Urinary bladder (tissue), 4 donors: ENCODE data around the gene DNAJC12. TPM values are rescaled to one million over a fixed set of nuclear protein-coding genes. Genes with fewer than 3 reads are reported as not detected.
"Not testable (repeated sequence)": the region's sequence is repeated elsewhere in the genome, so short reads cannot be mapped to it uniquely, and the experiment has no call there.

Source experiments
- DNase-seq: peaks from one replicate; pipeline ENCODE4 v3.0.0-alpha.2; 2015; ENCODE audit errors: extremely low spot score
- H3K27ac ChIP-seq: one replicate; pipeline ENCODE4 v1.5.1; 2013; ENCODE audit warnings: low read depth, mild to moderate bottlenecking, moderate library complexity
- H3K36me3 ChIP-seq: one replicate; pipeline ENCODE4 v1.6.1; 2013; ENCODE audit warnings: mild to moderate bottlenecking, moderate library complexity; ENCODE audit not compliant: insufficient read depth
- H3K4me1 ChIP-seq: one replicate; pipeline ENCODE4 v1.6.1; 2013; ENCODE audit warnings: mild to moderate bottlenecking, moderate library complexity; ENCODE audit not compliant: insufficient read depth
- H3K4me3 ChIP-seq: one replicate; pipeline ENCODE4 v1.5.1; 2013; ENCODE audit warnings: low read depth, low read length
- WGBS: extraction: QIAGEN DNeasy Blood & Tissue Kit; methylation state at CpG from one replicate; pipeline ENCODE4 v1.1.7; 2013; 5-methylcytosine and 5-hydroxymethylcytosine counted together
- polyA plus RNA-seq: library from polyadenylated mRNA; stranded (reverse); fragments of 200-250 nt; gene quantifications from one replicate; pipeline ENCODE4 v1.2.3, GENCODE V29; 2013
- total RNA-seq: library from RNA; depleted of rRNA; stranded (reverse); fragments of >200 nt; gene quantifications from one replicate; pipeline ENCODE4 v1.2.3, GENCODE V29; 2014
- donor health status: healthy with polysubstance abuse.
- donor health status: healthy.

Gene DNAJC12
- total and polyA plus RNA-seq, 2 donors = 3.1 to 9.8 TPM

DNA sequence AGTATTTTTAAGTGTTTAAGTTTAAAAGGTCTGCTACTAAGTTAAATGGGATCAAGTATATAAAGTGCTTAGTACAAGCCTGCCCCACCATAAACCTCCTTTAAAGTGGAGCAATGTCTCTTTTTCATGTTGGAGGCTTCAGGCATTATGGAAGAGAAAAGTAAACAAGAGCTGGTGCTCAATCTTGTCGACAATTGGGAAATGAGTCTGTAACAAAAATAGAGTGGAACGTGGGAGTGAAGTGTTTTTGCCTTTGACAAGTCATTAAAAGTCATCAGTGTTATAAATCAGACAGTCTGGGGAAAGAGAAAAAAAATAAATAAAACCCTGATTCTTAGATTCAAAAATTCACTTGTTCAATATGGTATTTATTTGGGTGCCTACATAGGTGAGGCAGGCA, 44.7 kb downstream of the DNAJC12 start:
- 11% methylated on average over 2 of the region's 2 CpGs for WGBS
- Histone ChIP-seq H3K36me3 (no peaks in the 10 kb centered on the region), H3K27ac (no peak overlapping the region), H3K4me1 (no peaks in the 10 kb centered on the region), H3K4me3 (no peak overlapping the region)
- no peak for DNase-seq

DNA sequence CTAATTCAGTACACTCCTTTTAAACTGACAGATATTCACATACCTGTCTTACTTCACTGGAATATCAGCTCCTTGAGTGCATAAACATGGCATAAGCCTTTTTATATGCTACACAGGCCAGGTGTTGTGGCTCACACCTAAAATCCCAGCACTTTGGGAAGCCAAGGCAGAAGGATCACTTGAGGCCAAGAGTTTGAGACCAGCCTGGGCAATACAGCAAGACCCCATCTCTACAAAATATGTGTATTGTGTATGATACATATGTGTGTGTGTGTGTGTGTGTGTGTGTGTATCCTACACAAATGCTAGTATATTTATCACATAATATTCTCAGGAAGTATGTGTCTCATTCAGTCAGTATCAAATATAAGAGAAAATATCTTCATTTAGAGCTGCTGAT, 45.3 kb downstream of the DNAJC12 start:
- H3K27ac ChIP-seq = no peak overlapping the region
- H3K36me3 ChIP-seq = no peaks in the 10 kb centered on the region
- DNase-seq = no peak
- no peak overlapping the region for H3K4me3 ChIP-seq
- no peaks in the 10 kb centered on the region for H3K4me1 ChIP-seq

DNA sequence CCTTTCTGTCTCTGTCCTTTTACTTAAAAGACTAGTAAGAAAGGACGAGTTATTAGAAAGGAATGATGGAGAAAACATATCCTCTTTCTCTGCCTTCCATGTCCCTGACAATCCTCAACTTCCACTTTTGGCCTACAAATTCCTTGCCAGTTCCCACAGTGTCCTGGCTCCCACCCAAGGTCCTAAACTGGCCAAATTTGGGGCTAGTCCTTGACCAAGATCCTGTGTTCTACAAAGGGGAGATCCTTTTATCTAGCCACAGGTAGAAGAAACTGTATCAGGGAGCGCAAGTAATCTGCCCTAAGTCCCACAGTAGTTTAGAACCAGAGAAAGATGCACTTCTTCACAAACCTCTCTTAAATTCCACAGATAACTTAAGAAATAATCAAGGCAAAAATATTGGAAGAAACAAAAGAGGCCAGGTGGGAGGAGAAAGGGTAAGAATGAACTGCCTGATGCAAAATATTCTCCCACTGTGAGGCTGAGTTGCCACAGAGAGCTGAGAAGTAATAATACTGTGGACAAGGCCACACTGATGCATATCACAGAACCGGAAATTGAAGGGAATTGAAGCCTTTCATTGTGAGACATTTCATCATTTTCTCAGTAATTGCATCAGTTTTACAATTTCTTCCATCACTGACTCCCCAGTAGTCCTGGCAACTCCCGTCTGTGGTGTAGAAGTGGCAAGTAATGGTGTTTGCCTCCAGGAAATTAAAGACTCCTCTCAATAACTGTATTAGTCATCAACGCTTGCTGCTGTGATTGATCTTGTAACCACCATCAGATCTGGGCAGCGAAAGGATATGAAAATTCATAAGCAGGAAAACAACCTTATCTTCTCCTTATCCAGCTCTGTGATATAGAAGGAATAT, 47.2 kb downstream of the DNAJC12 start:
- Histone ChIP-seq H3K4me1 (no peaks in the 10 kb centered on the region), H3K36me3 (no peaks in the 10 kb centered on the region), H3K4me3 (no peak overlapping the region), H3K27ac (no peak overlapping the region)
- 75% methylated on average over 6 of the region's 6 CpGs for WGBS
- DNase-seq = no peak

DNA sequence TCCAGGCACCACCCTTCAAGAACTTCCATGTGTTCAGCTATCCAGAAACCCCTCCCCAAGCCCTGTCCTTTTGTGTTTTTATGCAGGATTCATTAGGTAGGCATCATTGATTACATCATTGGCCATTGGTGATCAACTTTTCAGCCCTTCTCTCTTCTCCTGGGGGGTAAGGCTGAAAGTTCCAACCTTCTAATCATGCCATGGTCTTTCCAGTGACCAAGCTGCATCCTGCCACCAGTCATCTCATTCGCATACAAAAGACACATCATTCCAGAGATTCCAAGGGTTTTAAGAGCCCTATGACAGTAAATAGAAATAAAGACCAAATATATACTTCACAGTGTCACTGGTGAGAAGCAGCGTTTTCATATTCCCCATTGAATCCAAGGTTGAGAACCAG, 48.2 kb downstream of the DNAJC12 start:
- no peak for DNase-seq
- Histone ChIP-seq H3K36me3 (no peaks in the 10 kb centered on the region), H3K27ac (no peak overlapping the region), H3K4me3 (no peak overlapping the region), H3K4me1 (no peaks in the 10 kb centered on the region)
- 85% methylated on average over 2 of the region's 2 CpGs for WGBS

DNA sequence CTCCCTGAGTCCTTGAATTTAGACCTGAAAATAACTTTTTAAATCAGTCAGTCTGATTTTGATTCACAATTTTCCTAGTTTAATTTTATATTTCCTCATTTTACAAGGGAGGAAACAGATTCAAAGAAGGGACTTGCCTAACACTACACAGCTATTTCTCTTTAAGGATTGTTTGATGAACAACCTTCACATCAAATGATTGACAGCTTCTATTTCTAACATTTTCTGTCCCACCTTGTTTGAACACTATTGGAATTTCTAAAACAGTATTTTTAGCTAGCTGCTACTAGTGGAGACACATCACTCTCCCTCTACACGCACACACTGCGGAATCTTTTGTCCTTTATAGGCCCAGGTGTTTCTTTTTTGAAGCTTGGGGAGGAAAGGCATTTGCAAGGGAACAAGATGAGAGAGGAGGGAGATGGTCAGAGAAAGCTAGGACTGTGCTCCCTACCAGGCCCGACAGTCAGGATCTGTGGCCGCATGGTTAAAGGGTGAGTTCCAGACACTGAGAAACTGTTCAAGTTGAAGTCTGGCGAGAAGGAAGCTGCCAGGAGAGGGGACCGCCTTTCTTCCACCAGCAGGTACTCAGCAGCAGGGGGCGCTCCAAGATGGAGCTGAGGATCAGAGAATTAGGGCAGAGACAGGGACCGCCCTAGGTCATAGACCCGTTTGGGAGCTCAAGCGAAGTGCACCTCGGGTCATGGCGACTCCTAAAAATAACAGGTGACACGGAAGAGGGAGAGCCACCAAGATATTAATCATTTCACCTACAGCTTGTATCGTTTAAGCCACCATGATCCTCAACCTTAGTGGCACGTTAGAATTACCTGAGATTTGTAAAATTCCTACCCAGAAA, 49.7 kb downstream of the DNAJC12 start:
- H3K27ac ChIP-seq = no peak overlapping the region
- H3K4me3 ChIP-seq = no peak overlapping the region
- no peak for DNase-seq
- no peaks in the 10 kb centered on the region for H3K4me1 ChIP-seq
- 45% methylated on average over 15 of the region's 15 CpGs for WGBS
- H3K36me3 ChIP-seq = no peaks in the 10 kb centered on the region

DNA sequence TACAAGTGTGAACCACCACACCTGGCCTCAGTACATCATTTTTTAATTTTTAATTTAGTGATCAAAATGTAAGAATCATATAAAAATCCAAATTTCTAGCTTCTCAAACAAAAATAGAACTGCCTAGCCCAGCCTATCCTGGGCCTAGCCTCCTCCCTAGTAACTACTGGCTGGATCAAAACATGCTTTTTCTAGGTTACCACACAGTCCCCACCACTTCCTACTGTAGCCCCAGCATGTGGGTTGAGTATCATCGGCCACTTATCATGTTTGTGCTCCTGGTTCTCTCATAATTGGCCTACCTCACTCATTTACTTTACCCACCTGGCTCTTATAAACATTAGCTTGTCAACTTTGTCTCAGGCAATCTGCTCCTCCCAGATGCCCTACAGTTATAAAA, 52.9 kb downstream of the DNAJC12 start:
- no peak for DNase-seq
- Histone ChIP-seq H3K4me3 (no peak overlapping the region), H3K4me1 (no peaks in the 10 kb centered on the region), H3K36me3 (no peaks in the 10 kb centered on the region), H3K27ac (no peak overlapping the region)
- WGBS = 79% methylated on average over 1 of the region's 1 CpG

DNA sequence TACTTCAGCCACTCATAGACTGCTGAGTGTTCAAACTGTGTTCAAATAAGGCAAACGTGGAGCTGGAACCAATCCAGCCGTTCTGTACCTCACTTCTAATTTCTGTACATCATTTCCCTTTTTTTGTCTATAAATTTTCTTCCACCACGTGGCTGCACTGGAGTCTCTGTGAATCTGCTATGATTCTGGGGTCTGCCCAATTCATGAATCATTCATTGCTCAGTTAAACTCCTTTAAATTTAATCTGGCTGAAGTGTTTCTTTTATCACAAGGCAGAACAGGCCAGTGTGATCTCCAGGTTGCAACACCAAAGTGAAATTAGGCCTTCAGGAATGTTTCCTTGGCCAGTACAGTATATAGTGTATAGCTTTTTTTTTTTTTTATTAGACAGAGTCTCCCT, 53.5 kb downstream of the DNAJC12 start:
- no peaks in the 10 kb centered on the region for H3K4me1 ChIP-seq
- no peak overlapping the region for H3K27ac ChIP-seq
- no peak overlapping the region for H3K4me3 ChIP-seq
- 29% methylated on average over 3 of the region's 3 CpGs for WGBS
- no peak for DNase-seq
- no peaks in the 10 kb centered on the region for H3K36me3 ChIP-seq

DNA sequence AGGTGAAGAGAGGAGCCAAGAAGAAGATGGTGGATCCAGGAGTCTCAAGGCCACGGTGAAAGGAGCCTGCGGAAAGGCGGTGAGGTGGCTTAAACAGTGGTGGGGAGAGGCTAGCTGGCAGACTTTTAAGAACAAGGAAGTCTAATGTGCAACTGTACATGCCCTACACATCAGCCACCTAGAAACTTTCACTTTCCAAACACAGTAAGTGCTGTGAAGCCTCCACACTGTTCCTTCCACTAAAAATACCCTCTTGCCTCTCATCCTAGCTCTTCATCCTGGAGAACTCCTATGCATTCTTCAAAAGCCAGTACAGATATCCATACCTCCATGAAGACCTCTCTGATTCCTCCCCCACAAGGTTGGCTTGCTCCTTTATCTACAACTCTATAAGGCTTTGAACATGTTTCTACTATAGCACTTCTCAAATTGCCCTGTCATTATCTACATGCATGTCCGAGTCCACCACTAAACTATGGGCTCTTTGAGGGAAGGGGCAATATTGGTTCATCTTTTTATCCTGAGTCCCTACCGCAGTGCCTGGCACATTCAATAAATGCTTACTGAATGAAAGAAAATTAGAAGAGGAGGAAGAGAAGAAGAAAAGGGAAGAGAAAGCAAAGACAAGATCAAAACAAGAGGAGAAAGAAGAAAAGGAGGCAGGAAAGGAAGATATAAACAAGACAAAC, 54.2 kb downstream of the DNAJC12 start:
- H3K27ac ChIP-seq = no peak overlapping the region
- H3K4me3 ChIP-seq = no peak overlapping the region
- no peak for DNase-seq
- H3K4me1 ChIP-seq = no peaks in the 10 kb centered on the region
- H3K36me3 ChIP-seq = no peaks in the 10 kb centered on the region
- 89% methylated on average over 5 of the region's 5 CpGs for WGBS

DNA sequence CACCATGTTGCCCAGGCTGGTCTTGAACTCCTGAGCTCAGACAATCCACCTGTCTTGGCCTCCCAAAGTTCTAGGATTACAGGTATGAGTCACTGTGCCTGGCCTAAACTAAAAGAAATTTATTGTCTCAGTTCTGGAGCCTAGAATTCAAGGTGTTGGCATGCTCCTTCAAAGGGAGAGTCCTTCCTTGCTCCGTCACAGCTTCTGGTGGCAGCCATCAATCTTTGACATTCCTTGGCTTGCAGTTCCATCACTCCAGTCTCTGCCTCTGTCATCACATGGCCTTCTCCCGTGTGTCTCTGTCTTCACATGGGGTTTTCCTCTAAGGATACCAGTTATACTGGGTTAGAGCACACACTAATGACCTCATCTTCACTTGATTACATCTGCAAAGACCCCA, 55.5 kb downstream of the DNAJC12 start:
- Histone ChIP-seq H3K4me1 (no peaks in the 10 kb centered on the region), H3K4me3 (no peak overlapping the region), H3K27ac (no peak overlapping the region), H3K36me3 (no peaks in the 10 kb centered on the region)
- 83% methylated on average over 2 of the region's 2 CpGs for WGBS
- DNase-seq = no peak

DNA sequence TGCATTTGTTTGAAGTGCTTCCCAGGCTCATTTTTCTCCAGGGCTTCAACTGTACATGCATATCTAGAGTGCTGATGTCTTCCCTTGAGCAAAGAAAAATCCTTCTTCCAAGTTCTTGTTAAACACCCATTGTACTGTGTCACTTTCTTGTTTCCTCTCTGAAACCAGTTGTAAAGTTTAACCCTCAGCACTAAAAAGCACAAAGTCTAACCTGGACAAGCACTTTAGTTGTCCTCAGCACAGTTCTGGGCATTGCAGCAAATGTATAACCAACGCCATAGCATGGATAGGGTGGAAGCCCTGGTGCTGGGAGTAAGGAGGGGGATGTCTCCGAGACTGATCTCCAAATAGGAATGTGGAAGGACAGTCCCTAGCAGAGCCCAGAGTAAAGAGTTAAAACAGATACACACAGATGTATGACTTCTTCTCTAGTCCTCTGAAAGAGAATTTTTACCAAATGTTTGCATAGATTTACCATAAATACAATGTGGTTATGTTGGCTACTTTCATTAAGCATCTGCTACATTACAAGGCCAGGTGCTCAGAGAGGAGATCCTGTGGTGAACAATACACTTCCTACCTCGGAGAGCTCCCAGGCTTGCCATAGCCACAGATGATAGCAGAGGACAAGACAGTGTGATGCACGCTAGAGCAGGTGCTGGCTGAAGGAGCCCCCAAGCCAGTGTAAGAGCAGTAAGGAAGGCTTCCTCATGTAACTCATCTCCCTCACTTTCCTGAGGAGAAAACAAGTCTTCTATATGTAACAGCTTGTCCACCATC, 57.0 kb downstream of the DNAJC12 start:
- no peak overlapping the region for H3K27ac ChIP-seq
- H3K4me1 ChIP-seq = no peaks in the 10 kb centered on the region
- no peaks in the 10 kb centered on the region for H3K36me3 ChIP-seq
- DNase-seq = no peak
- no peak overlapping the region for H3K4me3 ChIP-seq
- 63% methylated on average over 4 of the region's 4 CpGs for WGBS

DNA sequence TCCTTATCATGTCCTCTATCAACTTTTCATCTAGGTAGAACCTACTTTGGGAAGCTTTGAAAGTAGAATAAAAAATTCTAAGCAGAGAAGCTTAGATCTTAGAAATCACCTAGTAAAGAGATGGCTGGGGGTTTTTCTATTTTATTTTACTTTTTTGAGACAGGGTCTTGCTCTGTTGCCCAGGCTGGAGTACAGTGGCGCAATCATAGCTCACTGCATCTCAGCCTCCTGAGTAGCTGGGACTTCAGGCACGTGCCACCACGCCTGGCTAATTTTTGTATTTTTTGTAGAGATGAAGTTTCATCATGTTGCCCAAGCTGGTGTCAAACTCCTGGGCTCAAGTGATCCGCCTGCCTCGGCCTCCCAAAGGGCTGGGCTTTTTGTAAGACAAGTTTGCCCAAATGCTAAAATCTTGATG, 57.8 kb downstream of the DNAJC12 start:
- H3K27ac ChIP-seq, H3K36me3 ChIP-seq, DNase-seq, H3K4me1 ChIP-seq, H3K4me3 ChIP-seq: not testable (repeated sequence)
- 57% methylated on average over 5 of the region's 5 CpGs for WGBS

DNA sequence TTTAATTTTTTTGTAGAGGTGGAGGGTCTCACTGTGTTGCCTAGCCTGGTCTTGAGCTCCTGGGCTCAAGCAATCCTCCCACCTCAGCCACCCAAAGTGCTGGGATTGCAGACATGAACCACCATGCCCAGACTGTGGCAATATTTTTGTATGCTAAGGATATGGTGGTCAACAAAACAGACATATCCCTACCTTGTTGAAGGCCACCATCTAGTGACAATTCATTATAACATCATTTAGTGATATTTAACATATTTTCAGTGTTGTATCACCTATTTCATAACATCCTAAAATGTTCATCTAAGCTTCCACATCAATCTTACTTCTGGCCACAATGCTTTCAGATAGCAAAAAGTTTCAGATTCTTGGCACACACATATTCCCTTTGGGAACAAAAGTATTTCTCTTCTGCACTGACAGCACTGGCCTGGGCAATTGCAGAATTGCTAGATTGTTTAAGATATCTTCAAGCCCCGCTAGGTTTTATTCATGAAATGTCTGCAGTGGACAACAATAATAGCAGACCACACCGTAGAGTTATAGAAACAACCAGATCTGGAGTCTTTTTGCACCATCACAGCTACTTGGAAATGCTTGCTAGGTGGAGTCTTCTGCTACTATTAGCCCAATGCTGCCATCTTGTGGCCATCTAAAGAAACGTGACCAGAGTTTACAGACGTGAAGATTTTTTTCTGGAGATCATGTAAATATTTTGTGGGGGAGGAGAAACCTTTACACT, 58.4 kb downstream of the DNAJC12 start:
- Histone ChIP-seq H3K4me3 (no peak overlapping the region), H3K4me1 (no peaks in the 10 kb centered on the region), H3K36me3 (no peaks in the 10 kb centered on the region), H3K27ac (no peak overlapping the region)
- DNase-seq = peak; percentile 67
- WGBS = 0% methylated on average over 4 of the region's 4 CpGs
